CD1c-positive myeloid dendritic cell (primary cell): Measurements from ENCODE around the gene AFTPH.

Experiments
- DNase-seq: peaks from one replicate; pipeline ENCODE4 v3.0.0-alpha.2; 2016; ENCODE audit errors: extremely low spot score

The AFTPH gene

DNA sequence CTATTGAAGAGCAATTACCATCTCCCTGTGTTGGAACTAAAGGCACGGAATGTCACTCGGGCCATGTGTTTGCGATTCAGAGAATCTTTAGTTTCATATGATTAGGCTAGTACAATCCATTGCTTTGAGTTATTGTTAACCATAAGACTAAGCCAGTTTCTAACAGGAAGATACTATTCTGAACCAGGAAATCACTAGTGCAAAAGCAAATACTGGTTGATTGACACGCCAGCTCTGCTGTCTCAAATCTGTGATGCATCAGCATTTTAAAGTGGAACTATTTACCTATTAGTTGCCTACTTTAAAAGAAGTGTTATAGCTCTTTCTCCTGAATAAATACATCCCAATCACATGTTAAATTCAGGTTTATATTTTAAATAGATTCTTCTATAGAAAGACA is 61.9 kb downstream of the AFTPH start:
- DNase-seq = no peak

- DNase-seq = peak; percentile 60
Measured at GRCh38 chr2:64586883-64587481, 62.9 kb downstream of the AFTPH start.

DNA sequence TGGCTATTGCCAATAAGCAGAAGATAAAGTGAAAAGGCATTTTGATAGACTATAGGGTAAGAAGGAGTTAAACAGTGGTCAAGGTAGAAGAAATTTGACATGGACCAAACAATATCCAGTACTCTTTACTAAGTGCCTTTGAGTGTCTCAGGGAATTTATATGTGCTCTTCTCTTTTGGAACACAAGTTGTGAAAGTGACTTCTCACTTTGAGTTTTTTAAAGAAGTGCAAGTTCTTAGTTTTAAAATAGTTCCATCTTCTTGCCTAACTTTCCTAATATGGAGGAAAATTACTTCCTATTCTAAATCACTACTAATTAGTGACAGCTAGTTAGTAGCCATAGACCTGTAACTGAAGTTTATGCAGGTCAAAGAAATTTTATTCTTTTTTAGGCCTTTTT is 63.4 kb downstream of the AFTPH start:
- peak; percentile 66 for DNase-seq

DNA sequence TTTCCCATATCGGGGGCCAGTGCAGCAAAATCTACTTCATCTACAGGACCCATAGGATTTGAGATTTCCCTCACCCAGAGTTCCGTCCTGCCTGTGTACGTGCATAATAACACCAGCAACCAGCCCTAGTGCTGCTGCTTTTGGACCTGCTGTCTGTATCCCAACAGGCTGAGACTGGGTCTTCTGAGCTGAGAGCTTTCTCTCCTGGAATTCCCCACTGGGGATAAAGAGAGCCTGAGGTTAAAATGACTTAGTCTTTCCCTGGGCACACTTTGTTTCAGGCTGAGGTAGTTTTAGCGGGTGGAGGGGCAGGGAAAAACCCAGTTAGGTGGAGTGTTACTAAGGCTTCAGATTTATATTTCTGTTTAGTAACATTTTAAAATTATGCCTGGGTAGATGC is 67.1 kb downstream of the AFTPH start:
- DNase-seq = no peak

- DNase-seq = no peak
Measured at GRCh38 chr2:64593035-64593655, 69.0 kb downstream of the AFTPH start.

DNA sequence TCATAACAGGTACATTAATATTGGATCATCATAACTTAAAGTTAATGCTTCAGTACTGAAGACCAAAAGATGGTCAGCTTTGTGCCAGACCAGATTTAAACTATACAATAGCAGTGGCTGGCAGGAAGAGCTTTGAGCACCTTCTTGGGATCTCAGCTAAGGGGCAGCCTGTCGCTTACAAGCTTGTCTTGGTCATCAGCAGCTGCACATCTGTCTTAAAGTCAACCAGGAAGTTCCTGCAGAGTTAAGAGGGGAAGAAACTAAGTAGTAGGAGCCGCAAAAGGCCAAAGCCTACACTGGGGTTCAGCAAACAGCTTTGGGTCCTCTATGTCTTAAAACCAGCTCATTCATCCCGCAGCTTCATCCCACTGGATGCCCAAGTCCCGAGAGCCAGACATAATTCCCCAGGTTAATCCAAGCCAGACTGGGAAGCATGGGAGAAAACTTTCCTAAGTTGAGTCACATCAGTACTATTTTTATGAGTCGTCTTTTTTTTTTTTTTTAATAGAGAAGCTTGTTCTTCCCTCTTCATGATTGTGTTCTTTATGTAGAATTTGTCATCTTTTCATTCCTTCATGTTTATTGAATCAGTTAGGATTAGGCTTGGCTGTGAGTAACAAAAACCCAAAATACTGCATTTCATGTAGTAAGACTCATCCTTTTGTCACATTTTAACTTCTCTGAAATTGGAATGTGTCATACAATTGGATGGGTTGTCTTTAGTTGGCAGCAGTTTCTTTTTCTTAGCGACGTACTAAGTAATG is 70.3 kb downstream of the AFTPH start:
- DNase-seq = no peak

- no peak for DNase-seq
Measured at GRCh38 chr2:64595397-64596176, 71.5 kb downstream of the AFTPH start.

GRCh38 chr2:64598226-64598625 is 74.1 kb downstream of the AFTPH start:
- no peak for DNase-seq

DNA sequence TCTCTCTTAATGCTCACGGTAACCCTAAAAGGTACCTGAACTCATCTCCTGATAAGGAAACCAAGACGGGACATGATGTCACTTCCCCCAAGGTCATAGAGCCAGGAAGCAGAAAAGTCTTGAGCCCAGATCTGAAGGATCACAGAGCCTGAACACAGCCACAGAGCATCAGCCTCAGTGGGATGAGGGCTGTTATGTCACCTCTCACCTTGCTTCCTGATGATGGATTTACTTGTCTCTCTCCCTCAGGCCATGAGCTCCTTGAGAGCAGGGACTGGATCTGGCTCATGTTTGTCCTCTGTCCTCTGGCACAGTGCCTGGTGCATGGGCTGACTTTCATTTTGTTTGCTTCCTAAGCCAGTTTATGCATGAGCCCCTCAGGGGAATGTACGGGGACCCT is 75.3 kb downstream of the AFTPH start:
- DNase-seq = no peak

DNA sequence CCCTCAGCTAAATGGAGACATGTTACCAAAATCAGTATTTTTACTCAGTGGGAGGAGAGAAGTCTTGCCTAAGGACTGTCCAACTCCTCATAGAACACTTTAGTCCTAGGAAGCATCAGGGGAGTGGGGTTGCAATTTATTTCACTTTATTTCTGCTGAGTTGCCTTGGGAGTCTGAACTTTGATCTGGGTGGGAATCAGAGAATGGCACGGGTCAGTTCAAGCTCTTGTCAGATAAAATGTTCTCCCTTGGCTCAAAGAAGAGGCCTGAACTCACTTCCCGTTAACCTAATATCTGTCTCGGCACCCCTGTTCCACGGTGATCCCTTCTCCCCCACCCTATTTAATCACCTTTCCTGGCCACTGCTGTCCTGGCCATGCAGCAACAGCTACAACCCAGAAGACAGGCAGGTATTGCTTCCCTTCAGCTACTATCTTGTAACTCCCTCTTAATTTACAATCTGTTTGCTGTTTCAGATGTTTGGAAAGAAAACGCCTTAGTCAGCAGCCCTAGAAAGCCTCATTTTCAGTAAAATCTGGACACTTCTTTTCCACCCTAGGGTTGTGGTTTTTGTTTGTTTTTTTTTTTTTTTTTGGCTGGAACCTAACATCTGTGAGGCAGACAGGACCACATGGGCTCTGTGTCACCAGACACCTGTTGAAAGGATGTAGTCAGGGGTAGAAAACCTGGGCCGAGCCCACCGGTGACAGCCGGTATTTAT is 77.1 kb downstream of the AFTPH start:
- no peak for DNase-seq

DNA sequence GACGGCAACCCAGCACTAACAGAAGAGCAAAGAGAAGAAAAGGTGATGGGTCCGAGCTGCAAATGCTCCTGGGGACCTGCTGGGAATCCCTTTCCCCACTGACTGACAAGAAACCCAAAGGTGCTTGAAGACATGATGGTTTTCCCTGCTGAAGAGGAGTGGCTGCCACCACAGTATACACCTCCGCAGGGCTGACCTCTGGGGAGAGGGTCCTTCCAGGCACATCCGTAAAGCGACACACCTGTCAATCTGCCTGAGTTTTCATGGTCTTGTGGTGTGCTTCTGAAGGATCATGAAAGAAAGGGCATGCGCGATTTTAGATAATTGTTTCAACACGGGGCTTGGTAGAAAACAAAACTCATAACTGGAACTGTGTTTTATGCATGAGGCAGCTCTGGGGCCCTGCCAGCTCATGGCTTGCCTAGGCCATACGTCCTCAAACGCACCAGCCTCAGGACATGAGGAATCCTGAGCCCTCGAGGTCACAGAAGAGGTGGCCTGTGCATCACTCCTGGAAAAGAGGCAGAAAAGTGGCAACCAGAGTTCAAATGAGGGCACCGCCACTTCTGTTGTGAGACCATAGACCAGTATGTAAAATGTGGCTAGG is 77.8 kb downstream of the AFTPH start:
- DNase-seq = no peak

GRCh38 chr2:64602436-64602835 is 78.3 kb downstream of the AFTPH start:
- DNase-seq = no peak

DNA sequence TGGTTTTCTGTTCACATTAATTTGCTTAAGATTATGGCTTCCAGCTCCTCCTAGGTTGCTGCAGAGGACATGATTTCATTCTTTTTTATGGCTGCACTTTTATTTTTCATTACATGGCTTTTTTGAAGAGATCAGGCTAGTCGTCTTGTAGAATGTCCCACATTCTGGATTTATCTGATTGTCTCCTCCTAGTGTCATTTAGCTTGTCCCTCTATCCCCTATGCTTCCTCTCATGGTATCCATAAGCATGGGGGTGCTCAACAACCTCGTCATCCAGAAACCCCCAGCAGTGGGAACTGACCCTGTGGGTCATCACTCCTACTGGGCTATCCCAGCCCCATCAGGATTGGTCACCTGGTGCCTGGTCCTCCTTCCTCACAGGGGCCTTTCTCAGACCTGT is 80.0 kb downstream of the AFTPH start:
- DNase-seq = no peak

GRCh38 chr2:64605026-64605471 is 80.9 kb downstream of the AFTPH start:
- no peak for DNase-seq

DNA sequence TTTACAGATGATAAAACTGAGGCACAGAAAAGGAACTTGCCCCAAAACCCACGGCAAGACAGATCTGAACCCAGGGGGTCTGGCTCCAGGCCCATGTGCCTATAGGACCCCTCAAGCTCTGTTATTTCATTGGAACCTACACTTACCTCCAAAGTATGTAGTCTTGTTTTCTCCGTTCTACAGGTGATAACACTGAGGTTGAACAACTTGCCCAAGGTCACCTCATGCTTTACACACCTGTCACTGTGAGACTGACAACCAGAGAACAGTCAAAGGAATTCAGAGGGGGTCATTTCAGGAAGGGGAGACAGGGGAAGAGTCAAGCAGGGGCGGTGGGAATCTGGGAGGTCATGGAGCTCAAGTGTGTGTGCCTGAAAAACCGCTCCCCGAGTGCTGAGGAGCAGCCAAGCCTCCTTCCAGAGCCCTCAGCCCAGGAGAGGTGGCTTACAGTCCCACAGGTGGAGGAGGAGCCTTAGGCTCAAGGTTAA is 81.9 kb downstream of the AFTPH start:
- no peak for DNase-seq

DNA sequence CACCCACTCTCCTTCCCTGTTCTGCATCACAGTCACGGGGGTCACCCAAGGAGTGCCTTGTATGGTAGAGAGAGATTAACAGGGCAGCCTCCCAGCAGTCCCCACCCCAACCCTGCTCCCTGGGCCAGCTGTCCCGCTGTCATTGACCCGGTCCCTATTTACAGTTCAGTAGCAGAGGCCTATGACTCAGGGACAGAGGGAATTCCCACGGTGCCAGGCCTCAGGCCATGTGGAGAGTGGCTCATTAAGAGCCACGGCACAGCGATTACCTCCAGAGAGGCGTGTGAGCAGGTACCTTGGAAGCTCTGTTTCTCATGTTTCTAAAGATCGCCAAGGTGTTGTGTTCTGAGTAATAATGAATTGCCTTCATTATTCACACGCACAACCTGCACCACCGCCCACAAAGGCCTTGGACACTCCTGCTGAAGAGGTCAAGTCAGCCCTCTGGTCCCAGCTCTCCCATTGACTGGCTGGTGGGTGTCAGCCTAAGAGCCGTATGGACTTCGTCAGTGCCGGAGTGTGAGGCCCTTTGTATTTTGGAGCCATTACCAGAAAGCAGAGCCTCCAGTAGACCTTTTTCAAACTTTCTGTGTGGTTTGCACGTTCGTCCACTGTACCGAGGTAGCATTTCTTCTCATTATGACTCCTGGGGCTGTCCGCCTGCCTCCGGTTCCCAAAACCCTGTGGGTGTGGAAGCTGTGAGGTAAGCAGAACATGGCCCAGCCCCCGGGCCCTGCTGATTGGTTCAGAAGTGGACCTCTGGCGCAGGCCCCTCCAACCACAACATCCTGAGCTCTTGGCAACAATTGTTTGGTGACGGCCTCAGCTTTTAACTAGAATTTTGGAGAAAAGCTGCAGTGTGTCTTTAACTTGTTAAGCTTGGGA is 82.6 kb downstream of the AFTPH start:
- DNase-seq = peak; percentile 95

DNA sequence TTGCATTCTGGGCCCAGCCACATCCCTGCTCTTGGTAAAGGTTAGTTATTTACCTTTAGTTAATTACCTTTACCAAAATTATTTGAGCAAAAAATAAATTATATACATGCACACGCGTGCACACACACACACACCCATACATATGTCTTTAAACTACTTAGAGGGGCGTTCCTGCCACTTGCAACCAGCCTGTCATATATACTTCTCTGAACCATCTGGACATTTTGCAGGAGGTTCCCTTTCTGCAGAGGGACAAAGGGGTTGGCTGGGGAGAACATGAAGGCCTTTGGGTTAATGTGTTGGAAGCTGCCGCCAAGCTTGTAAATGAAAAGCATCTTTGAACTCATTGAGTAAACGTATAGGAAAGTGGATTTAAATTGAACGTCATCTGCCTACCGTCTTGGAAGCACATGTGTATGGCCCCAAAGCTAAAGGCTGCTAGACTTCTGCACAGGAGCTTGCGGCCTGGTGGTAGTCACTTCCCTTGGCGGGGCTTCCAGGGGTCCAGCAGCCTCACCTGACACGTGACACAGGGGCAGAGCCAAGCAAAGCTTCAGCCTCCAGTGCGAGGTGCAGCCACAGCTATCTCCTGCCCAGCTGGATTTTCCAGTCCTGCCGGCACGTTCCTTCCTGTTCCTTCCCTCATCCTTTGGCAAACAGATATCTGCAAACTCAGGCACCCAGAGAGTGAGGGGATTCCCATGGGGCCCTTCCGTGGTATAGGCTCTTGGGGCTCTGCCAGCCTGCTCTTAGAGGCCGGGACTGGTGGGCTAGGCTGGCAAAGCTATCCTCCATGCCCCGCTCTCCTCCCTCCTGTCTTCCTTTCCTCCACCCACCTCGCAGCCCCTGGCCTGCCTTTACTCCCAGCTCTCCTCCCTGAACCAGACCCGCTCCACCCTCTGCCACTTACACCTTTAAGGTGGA is 83.5 kb downstream of the AFTPH start:
- no peak for DNase-seq

DNA sequence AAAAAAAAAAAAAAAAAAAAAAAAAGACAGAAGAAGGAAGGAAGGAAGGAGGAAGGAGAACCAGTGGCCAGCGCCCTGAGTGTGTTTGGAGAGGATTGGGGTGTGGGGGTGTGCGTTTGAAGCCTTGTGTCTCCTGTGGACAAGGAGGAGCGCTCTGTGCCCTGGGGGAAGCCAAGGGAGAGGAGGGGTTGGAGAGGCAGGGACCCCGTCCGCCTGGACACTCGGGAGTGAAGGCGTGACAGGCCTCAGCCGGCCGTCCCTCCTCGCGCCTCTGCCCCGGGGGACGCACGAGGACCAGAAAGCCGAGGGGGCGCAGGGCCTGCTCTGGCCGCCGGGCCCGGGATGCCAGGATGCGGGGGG is 84.7 kb downstream of the AFTPH start:
- DNase-seq = peak; percentile 15
